Measurements from ENCODE around the gene THADA. TPM values are rescaled to one million over a fixed set of nuclear protein-coding genes. Genes with fewer than 3 reads are reported as not detected.

The THADA gene
- total and polyA plus RNA-seq, 2 donors (not counting 3 experiments of a cell fraction or from before 2014, with no cell fraction given) = 22.6 to 25.3 TPM

DNA sequence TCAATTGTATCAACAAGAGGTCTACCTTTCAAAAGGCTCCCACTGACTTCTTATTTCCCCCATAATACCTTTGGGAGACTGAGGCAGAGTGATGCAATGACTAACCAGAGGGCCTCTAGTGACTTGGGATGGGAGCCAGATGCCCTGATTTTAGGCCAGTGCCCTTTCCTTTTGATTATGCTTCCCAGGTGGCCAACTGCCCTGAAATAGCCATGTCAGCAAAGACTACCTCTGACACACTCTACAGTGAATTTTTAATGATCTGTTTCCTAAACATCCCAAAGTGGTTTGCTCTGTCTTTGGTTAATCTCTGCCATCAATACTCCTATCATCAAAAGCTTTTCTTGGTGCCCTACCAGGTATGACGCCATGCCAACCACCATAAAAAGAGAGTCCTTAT lies 303.5 kb downstream of the THADA start:
- Histone ChIP-seq H3K4me2 (ENCODE audit: insufficient read depth, low read length) (no peak overlapping the region), H3K9me3 (replicated peaks; ENCODE audit: control insufficient read depth, insufficient read depth, low read length) (no peaks in the 10 kb centered on the region), H3K27me3 (ENCODE audit: control insufficient read depth in 2 of 2, insufficient read depth in 2 of 2, low read length in 2 of 2) (no peaks in the 10 kb centered on the region), H3K9me1 (replicated peaks; ENCODE audit: control insufficient read depth, extremely low read depth, insufficient read depth, low read length) (no peaks in the 10 kb centered on the region), H3K79me2 (ENCODE audit: control insufficient read depth, insufficient read depth, low read length) (no peaks in the 10 kb centered on the region), H2AFZ (ENCODE audit: low read depth, low read length) (no peak overlapping the region), H3K36me3 (ENCODE audit: control insufficient read depth in 2 of 2, extremely low read depth in 1 of 2, insufficient read depth in 2 of 2, low read length in 2 of 2) (no peaks in the 10 kb centered on the region), H3K27ac (ENCODE audit: insufficient read depth, low read depth, low read length) (no peak overlapping the region), H3K4me3 (replicated peaks in 1 of 3; ENCODE audit: insufficient read depth in 1 of 3, low read depth in 1 of 3, low read length in 3 of 3) (no peak overlapping the region), H4K20me1 (replicated peaks; ENCODE audit: control insufficient read depth, extremely low read depth, insufficient read depth, low read length) (no peaks in the 10 kb centered on the region), H3K9ac (replicated peaks; ENCODE audit: extremely low read depth, insufficient read depth, low read length) (no peak overlapping the region), H3K4me1 (ENCODE audit: control insufficient read depth, extremely low read depth, insufficient read depth, low read length) (peaks cover 13% of the 10 kb centered on the region)
- intact Hi-C loops (cut with micrococcal nuclease) = no loop called here
- FAIRE-seq (no peak), DNase-seq (ENCODE audit: low read depth, low spot score) (no peak)
- no TSS peak for BruUV-seq (replicated peaks)
- dilution Hi-C loops (cut with MboI; ENCODE audit: extremely low pct_ligation_motif_present, low sequenced_read_pairs) = no loop called here
- POLR2A ChIA-PET = no interaction called here
- no peak for TF ChIP-seq POLR2AphosphoS5 (IDR thresholded peaks at IDR 0.05; ENCODE audit: insufficient read depth, low read depth, low read length)
- TF ChIP-seq MYC (IDR thresholded peaks at IDR 0.05; ENCODE audit: low read depth, low read length) = no peak
- no peak for TF ChIP-seq POLR2A (IDR thresholded peaks at IDR 0.05; ENCODE audit: low read depth, low read length)
- TF ChIP-seq EZH2 (IDR thresholded peaks at IDR 0.05; ENCODE audit: borderline replicate concordance, low read depth, low read length, severe bottlenecking) = no peak
- no peak for TF ChIP-seq JUN (IDR thresholded peaks at IDR 0.05; ENCODE audit: borderline replicate concordance, insufficient read depth, insufficient read length, low read depth)
- TF ChIP-seq, protein P1, sequence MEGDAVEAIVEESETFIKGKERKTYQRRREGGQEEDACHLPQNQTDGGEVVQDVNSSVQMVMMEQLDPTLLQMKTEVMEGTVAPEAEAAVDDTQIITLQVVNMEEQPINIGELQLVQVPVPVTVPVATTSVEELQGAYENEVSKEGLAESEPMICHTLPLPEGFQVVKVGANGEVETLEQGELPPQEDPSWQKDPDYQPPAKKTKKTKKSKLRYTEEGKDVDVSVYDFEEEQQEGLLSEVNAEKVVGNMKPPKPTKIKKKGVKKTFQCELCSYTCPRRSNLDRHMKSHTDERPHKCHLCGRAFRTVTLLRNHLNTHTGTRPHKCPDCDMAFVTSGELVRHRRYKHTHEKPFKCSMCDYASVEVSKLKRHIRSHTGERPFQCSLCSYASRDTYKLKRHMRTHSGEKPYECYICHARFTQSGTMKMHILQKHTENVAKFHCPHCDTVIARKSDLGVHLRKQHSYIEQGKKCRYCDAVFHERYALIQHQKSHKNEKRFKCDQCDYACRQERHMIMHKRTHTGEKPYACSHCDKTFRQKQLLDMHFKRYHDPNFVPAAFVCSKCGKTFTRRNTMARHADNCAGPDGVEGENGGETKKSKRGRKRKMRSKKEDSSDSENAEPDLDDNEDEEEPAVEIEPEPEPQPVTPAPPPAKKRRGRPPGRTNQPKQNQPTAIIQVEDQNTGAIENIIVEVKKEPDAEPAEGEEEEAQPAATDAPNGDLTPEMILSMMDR (IDR thresholded peaks at IDR 0.05; ENCODE audit: extremely low read depth in 1 of 2, insufficient read depth in 1 of 2, low read depth in 1 of 2, low read length in 2 of 2) = no peak
- TF ChIP-seq FOS (IDR thresholded peaks at IDR 0.05; ENCODE audit: borderline replicate concordance, insufficient read depth, low read length) = no peak
- TF ChIP-seq GATA2 (IDR thresholded peaks at IDR 0.05; ENCODE audit: insufficient read depth, insufficient read length, low read depth, low read length) = no peak
- no peak for TF ChIP-seq MAX (IDR thresholded peaks at IDR 0.05; ENCODE audit: insufficient read depth, insufficient read length)
- CTCF ChIA-PET = no interaction called here

Measured in endothelial cell of umbilical vein (primary cell).